Neural progenitor cell (in vitro differentiated cells): Measurements from ENCODE around the gene AGPS. TPM values are rescaled to one million over a fixed set of nuclear protein-coding genes. Genes with fewer than 3 reads are reported as not detected.

Source experiments
- DNase-seq: peaks from one replicate; pipeline ENCODE4 v3.0.0-alpha.2; 2016; ENCODE audit warnings: low spot score
- H2AFZ ChIP-seq: fragments of 200-600 bp; sonication (generic); replicated peaks from 2 replicates; pipeline ENCODE4 v1.6.1; 2016; ENCODE audit warnings: antibody characterized with exemption
- H3F3A ChIP-seq: fragments of 200-600 bp; sonication (generic); 2 replicates; pipeline ENCODE4 v1.6.1; 2016; ENCODE audit warnings: antibody characterized with exemption, low read depth
- H3K27ac ChIP-seq: fragments of 200-600 bp; sonication (generic); 2 replicates; pipeline ENCODE4 v1.5.1; 2016; ENCODE audit warnings: mild to moderate bottlenecking
- H3K27me3 ChIP-seq: fragments of 200-600 bp; sonication (generic); 2 replicates; pipeline ENCODE4 v1.6.1; 2016; ENCODE audit warnings: mild to moderate bottlenecking, moderate library complexity
- H3K36me3 ChIP-seq: fragments of 200-600 bp; sonication (generic); 2 replicates; pipeline ENCODE4 v1.5.1; 2016
- H3K4me1 ChIP-seq: fragments of 200-600 bp; sonication (generic); 2 replicates; pipeline ENCODE4 v1.6.1; 2016; ENCODE audit warnings: mixed run types
- H3K4me2 ChIP-seq: fragments of 200-600 bp; sonication (generic); 2 replicates; pipeline ENCODE4 v1.6.1; 2016
- H3K4me3 ChIP-seq: fragments of 200-600 bp; sonication (generic); 2 replicates; pipeline ENCODE4 v1.5.1; 2016
- H3K79me2 ChIP-seq: fragments of 200-600 bp; sonication (generic); 2 replicates; pipeline ENCODE4 v1.6.1; 2016; ENCODE audit warnings: low read depth
- H3K9ac ChIP-seq: fragments of 200-600 bp; sonication (generic); 2 replicates; pipeline ENCODE4 v1.6.1; 2016
- H3K9me3 ChIP-seq: fragments of 200-600 bp; sonication (generic); 2 replicates; pipeline ENCODE4 v1.5.1; 2016; ENCODE audit warnings: low read depth
- H4K20me1 ChIP-seq: fragments of 200-600 bp; sonication (generic); 2 replicates; pipeline ENCODE4 v1.6.1; 2016; ENCODE audit warnings: low read depth
- H3K27ac Mint-ChIP-seq: 3 replicates; pipeline ENCODE4 v1.8.0; 2021; ENCODE audit warnings: mixed read lengths
- H3K27me3 Mint-ChIP-seq: 2 replicates; pipeline ENCODE4 v1.8.0; 2022; ENCODE audit warnings: low read depth, mild to moderate bottlenecking, inconsistent platforms, moderate library complexity, mixed read lengths; ENCODE audit not compliant: insufficient read depth
- H3K36me3 Mint-ChIP-seq: 3 replicates; pipeline ENCODE4 v1.8.0; 2021; ENCODE audit warnings: mixed read lengths
- H3K4me1 Mint-ChIP-seq: 3 replicates; pipeline ENCODE4 v1.8.0; 2021; ENCODE audit warnings: mixed read lengths
- H3K4me3 Mint-ChIP-seq: 3 replicates; pipeline ENCODE4 v1.8.0; 2021; ENCODE audit warnings: mild to moderate bottlenecking, moderate library complexity, mixed read lengths
- H3K9me3 Mint-ChIP-seq: 3 replicates; pipeline ENCODE4 v1.8.0; 2020; ENCODE audit warnings: mixed read lengths
- CTCF ChIP-seq: fragments of 200-600 bp; sonication (generic); IDR thresholded peaks from 2 replicates; pipeline ENCODE4 v1.5.1; 2017; ENCODE audit warnings: antibody characterized with exemption, mild to moderate bottlenecking
- EZH2 ChIP-seq: fragments of 200-600 bp; sonication (generic); IDR thresholded peaks from 2 replicates; pipeline ENCODE4 v1.6.1; 2017; ENCODE audit warnings: antibody characterized with exemption, mild to moderate bottlenecking, moderate library complexity
- EZH2phosphoT487 ChIP-seq: fragments of 200-600 bp; sonication (generic); IDR thresholded peaks from 2 replicates; pipeline ENCODE4 v1.6.1; 2017; ENCODE audit warnings: antibody characterized with exemption
- total RNA-seq: library from RNA; depleted of rRNA; stranded (reverse); fragments of >200 nt; gene quantifications from 2 replicates; pipeline ENCODE4 v1.2.3, GENCODE V29; 2015; ENCODE audit warnings: low replicate concordance

Gene AGPS
- total RNA-seq, 1 donor from 2014 or later = 63.5 TPM

GRCh38 chr2:177399376-177399775, 6.8 kb downstream of the AGPS start:
- Mint-ChIP-seq H3K9me3 (no peaks in the 10 kb centered on the region), H3K27me3 (no peaks in the 10 kb centered on the region), H3K4me3 (no peak overlapping the region), H3K4me1 (peaks cover 6% of the 10 kb centered on the region), H3K27ac (no peak overlapping the region), H3K36me3 (peaks cover 12% of the 10 kb centered on the region)
- Histone ChIP-seq H3K27me3 (no peaks in the 10 kb centered on the region), H3K79me2 (peaks cover 99% of the 10 kb centered on the region), H3K4me1 (peaks cover 1% of the 10 kb centered on the region), H3K36me3 (no peaks in the 10 kb centered on the region), H3K9ac (no peak overlapping the region), H3K27ac (no peak overlapping the region), H3K4me3 (no peak overlapping the region), H4K20me1 (peaks cover 28% of the 10 kb centered on the region), H2AFZ (no peak overlapping the region), H3K4me2 (no peak overlapping the region), H3K9me3 (no peaks in the 10 kb centered on the region), H3F3A (no peaks in the 10 kb centered on the region)
- DNase-seq = no peak
- TF ChIP-seq EZH2 (no peak), CTCF (no peak), EZH2phosphoT487 (no peak)

GRCh38 chr2:177400337-177400923, 7.9 kb downstream of the AGPS start:
- Histone ChIP-seq H4K20me1 (peaks cover 29% of the 10 kb centered on the region), H3K79me2 (peaks cover 99% of the 10 kb centered on the region), H3K27me3 (no peaks in the 10 kb centered on the region), H3K4me2 (no peak overlapping the region), H3K36me3 (no peaks in the 10 kb centered on the region), H3K9ac (no peak overlapping the region), H3K4me3 (no peak overlapping the region), H3K4me1 (no peaks in the 10 kb centered on the region), H3F3A (no peaks in the 10 kb centered on the region), H2AFZ (no peak overlapping the region), H3K27ac (no peak overlapping the region), H3K9me3 (no peaks in the 10 kb centered on the region)
- no peak for TF ChIP-seq CTCF
- TF ChIP-seq EZH2phosphoT487 = no peak
- no peak for TF ChIP-seq EZH2
- peaks cover 3% of the 10 kb centered on the region for H3K4me1 Mint-ChIP-seq
- H3K36me3 Mint-ChIP-seq = peaks cover 12% of the 10 kb centered on the region
- H3K4me3 Mint-ChIP-seq = no peak overlapping the region
- no peak for DNase-seq
- no peaks in the 10 kb centered on the region for H3K9me3 Mint-ChIP-seq
- no peaks in the 10 kb centered on the region for H3K27me3 Mint-ChIP-seq
- no peak overlapping the region for H3K27ac Mint-ChIP-seq

GRCh38 chr2:177402096-177402495, 9.5 kb downstream of the AGPS start:
- TF ChIP-seq CTCF = no peak
- TF ChIP-seq EZH2phosphoT487 = no peak
- TF ChIP-seq EZH2 = no peak
- Histone ChIP-seq H3K79me2 (peaks cover 100% of the 10 kb centered on the region), H3K4me2 (no peak overlapping the region), H3K27me3 (no peaks in the 10 kb centered on the region), H3F3A (no peaks in the 10 kb centered on the region), H3K4me1 (no peaks in the 10 kb centered on the region), H4K20me1 (peaks cover 29% of the 10 kb centered on the region), H3K27ac (no peak overlapping the region), H3K9me3 (no peaks in the 10 kb centered on the region), H3K4me3 (no peak overlapping the region), H3K36me3 (no peaks in the 10 kb centered on the region), H2AFZ (no peak overlapping the region), H3K9ac (no peak overlapping the region)
- Mint-ChIP-seq H3K4me3 (no peak overlapping the region), H3K4me1 (no peaks in the 10 kb centered on the region), H3K36me3 (peaks cover 8% of the 10 kb centered on the region), H3K27ac (no peak overlapping the region), H3K9me3 (no peaks in the 10 kb centered on the region), H3K27me3 (no peaks in the 10 kb centered on the region)
- DNase-seq = no peak
